IPS-11a (cell line): ENCODE data around the gene EIF3L.

Experiments
- H3K4me3 ChIP-seq: one replicate; pipeline ENCODE4 v1.5.1; 2013; ENCODE audit warnings: low read depth, low read length, control low read depth

The EIF3L gene

GRCh38 chr22:37850801-37851200 is 1.6 kb downstream of the EIF3L start:
- no peak overlapping the region for H3K4me3 ChIP-seq

GRCh38 chr22:37852418-37852817 is 3.2 kb downstream of the EIF3L start:
- no peak overlapping the region for H3K4me3 ChIP-seq

GRCh38 chr22:37854946-37855345 is 5.7 kb downstream of the EIF3L start:
- no peak overlapping the region for H3K4me3 ChIP-seq

GRCh38 chr22:37855462-37855861 is 6.2 kb downstream of the EIF3L start:
- no peak overlapping the region for H3K4me3 ChIP-seq

- no peak overlapping the region for H3K4me3 ChIP-seq
Observed at GRCh38 chr22:37860796-37861421, 11.7 kb downstream of the EIF3L start.

- H3K4me3 ChIP-seq, result no peak overlapping the region
Observed at GRCh38 chr22:37862570-37863325, 13.5 kb downstream of the EIF3L start.

GRCh38 chr22:37865510-37865909 is 16.3 kb downstream of the EIF3L start:
- no peak overlapping the region for H3K4me3 ChIP-seq

- no peak overlapping the region for H3K4me3 ChIP-seq
Observed at GRCh38 chr22:37870273-37870672, 21.1 kb downstream of the EIF3L start.

- H3K4me3 ChIP-seq, result no peak overlapping the region
Observed at GRCh38 chr22:37880668-37881440, 31.6 kb downstream of the EIF3L start.

- no peak overlapping the region for H3K4me3 ChIP-seq
Observed at GRCh38 chr22:37884420-37884819, 35.2 kb downstream of the EIF3L start.

- no peak overlapping the region for H3K4me3 ChIP-seq
Observed at GRCh38 chr22:37887584-37888378, 38.6 kb downstream of the EIF3L start.

GRCh38 chr22:37891926-37892325 is 42.7 kb downstream of the EIF3L start:
- no peak overlapping the region for H3K4me3 ChIP-seq

- H3K4me3 ChIP-seq, result no peak overlapping the region
Observed at GRCh38 chr22:37892566-37893335, 43.5 kb downstream of the EIF3L start.

- H3K4me3 ChIP-seq, result no peak overlapping the region
Observed at GRCh38 chr22:37893583-37893983, 44.4 kb downstream of the EIF3L start.

GRCh38 chr22:37894939-37895670 is 45.9 kb downstream of the EIF3L start:
- no peak overlapping the region for H3K4me3 ChIP-seq

GRCh38 chr22:37896181-37896592 is 47.0 kb downstream of the EIF3L start:
- no peak overlapping the region for H3K4me3 ChIP-seq

GRCh38 chr22:37896939-37897338 is 47.7 kb downstream of the EIF3L start:
- no peak overlapping the region for H3K4me3 ChIP-seq

- H3K4me3 ChIP-seq, result no peak overlapping the region
Observed at GRCh38 chr22:37897807-37898206, 48.6 kb downstream of the EIF3L start.

GRCh38 chr22:37898441-37899181 is 49.4 kb downstream of the EIF3L start:
- no peak overlapping the region for H3K4me3 ChIP-seq
